IMR-90 (cell line): ENCODE measurements around the gene HYPK. TPM values are rescaled to one million over a fixed set of nuclear protein-coding genes. Genes with fewer than 3 reads are reported as not detected.

Experiments used
- ATAC-seq: fragments of 200-7000 bp; cut with Tn5 transposase; 2 replicates; pipeline ENCODE4 v1.9.1; 2020; ENCODE audit warnings: low read depth, mild to moderate bottlenecking, moderate library complexity
- BruUV-seq: library from RNA; stranded (reverse); fragments of 400-500 nt; replicated peaks from 2 replicates; lab custom pipeline; 2021; lab: Mats Ljungman, UMichigan
- CTCF ChIA-PET: fragments of 300-600 bp; formaldehyde crosslinking; extraction: SDS; loops from one replicate; lab custom pipeline; 2021; ENCODE audit warnings: antibody characterized with exemption; lab: Yijun Ruan, JAX
- POLR2A ChIA-PET: fragments of 300-600 bp; sonication (Branson Sonifier 250); formaldehyde crosslinking; loops from one replicate; lab custom pipeline; 2022; ENCODE audit warnings: antibody characterized with exemption; ENCODE audit not compliant: unreplicated experiment; lab: Charles Lee
- DNase-seq: peaks from one replicate; pipeline ENCODE4 v3.0.0; 2013
- H2AFZ ChIP-seq: replicated peaks from 2 replicates; pipeline ENCODE3; 2013; ENCODE audit warnings: low read length, mild to moderate bottlenecking; ENCODE audit not compliant: poor library complexity
- H2AK5ac ChIP-seq: 2 replicates; pipeline ENCODE4 v1.6.1; 2013; ENCODE audit warnings: low read depth, low read length, inconsistent platforms
- H2AK9ac ChIP-seq: replicated peaks from 2 replicates; pipeline ENCODE3; 2013; ENCODE audit warnings: mild to moderate bottlenecking, low read depth, low read length, moderate library complexity; ENCODE audit not compliant: poor library complexity
- H2BK120ac ChIP-seq: 2 replicates; pipeline ENCODE4 v1.6.1; 2013; ENCODE audit warnings: low read depth, low read length, inconsistent platforms
- H2BK15ac ChIP-seq: 3 replicates; pipeline ENCODE4 v1.6.1; 2013; ENCODE audit warnings: low read depth, low read length, inconsistent platforms
- H2BK20ac ChIP-seq: 2 replicates; pipeline ENCODE4 v1.6.1; 2013; ENCODE audit warnings: low read depth, mild to moderate bottlenecking, inconsistent platforms, low read length, moderate library complexity
- H2BK5ac ChIP-seq: 2 replicates; pipeline ENCODE4 v1.6.1; 2013; ENCODE audit warnings: mild to moderate bottlenecking, low read depth, low read length, inconsistent platforms; ENCODE audit not compliant: poor library complexity, severe bottlenecking
- H3K14ac ChIP-seq: replicated peaks from 2 replicates; pipeline ENCODE4 v1.6.1; 2013; ENCODE audit warnings: low read depth, low read length, inconsistent platforms
- H3K18ac ChIP-seq: 2 replicates; pipeline ENCODE4 v1.6.1; 2013; ENCODE audit warnings: low read depth, low read length, control low read depth
- H3K23ac ChIP-seq: 2 replicates; pipeline ENCODE4 v1.6.1; 2013; ENCODE audit warnings: low read depth, low read length, inconsistent platforms
- H3K27ac ChIP-seq: 2 replicates; pipeline ENCODE4 v1.5.1; 2013; ENCODE audit warnings: mild to moderate bottlenecking, control low read depth, low read length; ENCODE audit not compliant: insufficient read depth
- H3K27me3 ChIP-seq: 2 replicates; pipeline ENCODE4 v1.6.1; 2013; ENCODE audit warnings: low read length; ENCODE audit not compliant: control insufficient read depth, insufficient read depth
- H3K36me3 ChIP-seq: 2 replicates; pipeline ENCODE4 v1.6.1; 2013; ENCODE audit warnings: low read length, mixed read lengths; ENCODE audit not compliant: control insufficient read depth, insufficient read depth
- H3K4ac ChIP-seq: 2 replicates; pipeline ENCODE4 v1.6.1; 2013; ENCODE audit warnings: low read depth, low read length, inconsistent platforms
- H3K4me1 ChIP-seq: 2 replicates; pipeline ENCODE4 v1.6.1; 2013; ENCODE audit warnings: low read length, mixed read lengths; ENCODE audit not compliant: control insufficient read depth, insufficient read depth
- H3K4me2 ChIP-seq: 2 replicates; pipeline ENCODE4 v1.6.1; 2013; ENCODE audit warnings: low read depth, mild to moderate bottlenecking, control low read depth, low read length, moderate library complexity
- H3K4me3 ChIP-seq: 2 replicates; pipeline ENCODE4 v1.5.1; 2013; ENCODE audit warnings: low read depth, mild to moderate bottlenecking, control low read depth, low read length, moderate library complexity; ENCODE audit not compliant: insufficient read depth
- H3K56ac ChIP-seq: 2 replicates; pipeline ENCODE4 v1.6.1; 2013; ENCODE audit warnings: low read length, inconsistent platforms; ENCODE audit not compliant: insufficient read depth; ENCODE audit errors: extremely low read depth
- H3K79me1 ChIP-seq, 2 experiments: 2 replicates each; pipeline ENCODE4 v1.6.1; 2013; ENCODE audit warnings: low read length in 2 of 2, inconsistent platforms in 1 of 2, low read depth in 1 of 2
- H3K9ac ChIP-seq: 2 replicates; pipeline ENCODE4 v1.6.1; 2013; ENCODE audit warnings: low read depth, low read length, control low read depth
- H3K9me1 ChIP-seq: 2 replicates; pipeline ENCODE4 v1.6.1; 2013; ENCODE audit warnings: low read length, inconsistent platforms; ENCODE audit not compliant: insufficient read depth
- H3K9me3 ChIP-seq: 2 replicates; pipeline ENCODE4 v1.6.1; 2013; ENCODE audit warnings: low read length; ENCODE audit not compliant: control insufficient read depth, insufficient read depth
- H4K20me1 ChIP-seq: 2 replicates; pipeline ENCODE4 v1.6.1; 2013; ENCODE audit warnings: low read length, inconsistent platforms; ENCODE audit not compliant: insufficient read depth
- H4K5ac ChIP-seq: 2 replicates; pipeline ENCODE4 v1.6.1; 2013; ENCODE audit warnings: mild to moderate bottlenecking, low read depth, low read length, control low read depth
- H4K8ac ChIP-seq, 2 experiments: 2 replicates each; pipeline ENCODE4 v1.6.1; 2013; ENCODE audit warnings: low read depth in 2 of 2, low read length in 2 of 2, control low read depth in 1 of 2, inconsistent platforms in 1 of 2
- H4K91ac ChIP-seq: 2 replicates; pipeline ENCODE4 v1.6.1; 2013; ENCODE audit warnings: low read depth, low read length, inconsistent platforms; ENCODE audit not compliant: insufficient read depth
- MAFK ChIP-seq: IDR thresholded peaks from 2 replicates; pipeline ENCODE4 v1.6.1; 2012; ENCODE audit warnings: low read depth, low read length, improper control_type of control experiment
- RCOR1 ChIP-seq: IDR thresholded peaks from 2 replicates; pipeline ENCODE4 v1.6.1; 2012; ENCODE audit warnings: mild to moderate bottlenecking, low read length, improper control_type of control experiment; ENCODE audit not compliant: insufficient replicate concordance
- WGBS, 2 experiments: methylation state at CpG; one replicate each; pipeline versions ENCODE4 v1.1.5 to v1.1.7; 2013; ENCODE audit warnings: missing lambda C conversion rate in 2 of 2; ENCODE audit not compliant: insufficient read length in 1 of 2; ENCODE audit errors: extremely low coverage in 2 of 2; 5-methylcytosine and 5-hydroxymethylcytosine counted together
- dilution Hi-C: fragments of 300-500 bp; cut with HindIII; formaldehyde crosslinking; loops from one replicate; pipeline ENCODE4 v1.14.3; 2018; ENCODE audit warnings: low sequenced_read_pairs; ENCODE audit not compliant: unreplicated experiment
- in situ Hi-C: fragments of 300-500 bp; cut with MboI; formaldehyde crosslinking; loops from 3 replicates; pipeline ENCODE4 v1.14.3; 2019; ENCODE audit warnings: low sequenced_read_pairs, inconsistent platforms, mixed read lengths
- intact Hi-C: fragments of 100-400 bp; cut with micrococcal nuclease; formaldehyde crosslinking; loops from 2 replicates; pipeline ENCODE4 v1.10.0; 2022
- polyA plus RNA-seq, 3 experiments: library from polyadenylated mRNA; depleted of rRNA; stranded (reverse); fragments of >200 nt; gene quantifications; 2 replicates each; pipeline ENCODE4 v1.2.3, GENCODE V29; 2012; ENCODE audit warnings: low replicate concordance in 1 of 3
- total RNA-seq: library from RNA; depleted of rRNA; stranded (reverse); fragments of >200 nt; gene quantifications from 2 replicates; pipeline ENCODE4 v1.2.3, GENCODE V29; 2012

The HYPK gene
- total and polyA plus RNA-seq, 2 of the 4 experiments (the other 2 are of a cell fraction), result 1.4 to 9.1 TPM

DNA sequence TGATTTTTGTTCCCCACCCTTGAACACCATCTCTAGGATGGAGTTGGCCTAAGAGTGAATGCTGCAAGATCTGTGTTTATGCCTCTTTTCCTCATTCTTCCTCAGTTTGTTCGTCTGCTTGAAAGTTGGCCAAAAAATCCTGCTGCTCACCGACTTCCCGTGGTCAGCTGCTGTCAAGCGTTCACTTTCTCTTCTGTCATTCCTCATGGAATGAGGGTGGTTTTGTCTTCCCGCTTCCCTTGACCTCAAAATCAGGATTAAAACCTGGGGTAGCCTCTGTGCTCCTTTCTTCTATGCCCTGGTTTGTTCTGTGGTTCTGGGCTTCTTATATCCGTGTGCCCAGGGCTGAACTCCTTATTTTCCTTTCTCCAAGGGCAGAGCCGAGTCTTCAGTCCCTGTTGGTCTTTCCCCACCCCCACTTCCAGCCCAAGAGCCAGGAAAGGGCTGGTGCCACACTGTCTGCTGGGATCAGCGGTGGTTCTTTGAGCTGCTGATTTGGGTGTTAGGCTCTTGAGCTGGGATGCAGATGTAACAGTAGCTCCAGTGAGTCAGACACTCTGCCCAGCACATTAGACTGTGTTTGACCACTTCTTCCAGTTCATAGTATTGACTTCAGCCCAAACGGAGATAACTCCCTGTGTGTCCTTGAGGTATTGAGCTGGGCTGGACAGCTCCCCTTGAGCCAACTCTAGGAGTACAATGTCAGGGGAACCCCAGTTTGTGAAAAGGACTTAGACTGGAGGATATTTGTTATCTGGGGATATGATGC lies 5.9 kb upstream of the HYPK start:
- ChIA-PET CTCF (no interaction called here), POLR2A (interaction anchor here (0.5 to 1.0 kb wide), 3 partner anchors 11 to 48 kb away, joined by 3 to 7 read pairs (median 4); partner anchors contain the start of genes ELL3 and PDIA3)
- Histone ChIP-seq H2AK5ac (no peak overlapping the region), H3K18ac (no peak overlapping the region), H3K23ac (peak overlapping the region; percentile 64), H2BK20ac (no peak overlapping the region), H3K9me3 (no peaks in the 10 kb centered on the region), H4K8ac (0 out of 4 replicates have a peak overlapping the region, but pooled peaks of 1 of the 2 experiments have one; percentile 15), H3K79me1 (peaks cover 31 to 65% of the 10 kb centered on the region in 2 experiments), H3K9ac (no peak overlapping the region), H3K27ac (peak overlapping the region; percentile 21; the same call in 1 of the 2 replicates), H3K4me2 (peak overlapping the region; percentile 48), H3K9me1 (peaks cover 33% of the 10 kb centered on the region), H4K20me1 (peaks cover 47% of the 10 kb centered on the region), H3K27me3 (no peaks in the 10 kb centered on the region), H3K14ac (no peak overlapping the region; the same call in 1 of the 2 replicates), H3K4me3 (no peak overlapping the region), H4K5ac (no peak overlapping the region), H3K56ac (peak overlapping the region; percentile 41; the same call in 1 of the 2 replicates), H3K4ac (peak overlapping the region; percentile 1; the same call in 1 of the 2 replicates), H2BK5ac (peak overlapping the region; percentile 12), H2BK120ac (no peak overlapping the region), H2AK9ac (peak overlapping the region; percentile 55), H3K36me3 (peaks cover 47% of the 10 kb centered on the region), H2BK15ac (no peak overlapping the region), H2AFZ (no peak overlapping the region), H4K91ac (no peak overlapping the region), H3K4me1 (peaks cover 21% of the 10 kb centered on the region)
- DNase-seq (peak; percentile 65), ATAC-seq (no peak)
- TF ChIP-seq MAFK (no peak), RCOR1 (peak; percentile 32)
- intact Hi-C loops (no loop called here), in situ Hi-C loops (no loop called here), dilution Hi-C loops (no loop called here)
- WGBS, 2 experiments, result no CpG with 5 or more reads among the region's 9 CpGs
- no TSS peak for BruUV-seq
